BJ (cell line): Measurements from ENCODE around the gene PHACTR1. TPM values are rescaled to one million over a fixed set of nuclear protein-coding genes. Genes with fewer than 3 reads are reported as not detected.

Experiments
- CTCF ChIA-PET: fragments of 350-600 bp; formaldehyde crosslinking; extraction: SDS; loops from one replicate; lab custom pipeline; 2021; ENCODE audit warnings: antibody characterized with exemption, inconsistent platforms; lab: Yijun Ruan, JAX
- POLR2A ChIA-PET: fragments of 300-600 bp; sonication (Branson Sonifier 250); formaldehyde crosslinking; extraction: SDS; loops from one replicate; lab custom pipeline; 2021; ENCODE audit warnings: antibody characterized with exemption; lab: Charles Lee
- DNase-seq: peaks from one replicate; pipeline ENCODE4 v3.0.0-alpha.2; 2011; ENCODE audit warnings: low read depth
- H3K27me3 ChIP-seq: 2 replicates; pipeline ENCODE4 v1.6.0; 2011; ENCODE audit warnings: low read length; ENCODE audit not compliant: control insufficient read depth, insufficient read depth
- H3K36me3 ChIP-seq: 2 replicates; pipeline ENCODE4 v1.5.1; 2011; ENCODE audit warnings: low read length; ENCODE audit not compliant: control insufficient read depth, insufficient read depth
- H3K4me3 ChIP-seq: 2 replicates; pipeline ENCODE4 v1.5.1; 2011; ENCODE audit warnings: low read depth, mild to moderate bottlenecking, control low read depth, low read length
- polyA plus RNA-seq: library from polyadenylated mRNA; depleted of rRNA; stranded (reverse); fragments of >200 nt; gene quantifications from 2 replicates; pipeline ENCODE4 v1.2.3, GENCODE V29; 2011
- TF ChIP-seq, protein P1 (sequence below): IDR thresholded peaks from 2 replicates; pipeline ENCODE4 v1.5.1; 2011; ENCODE audit warnings: low read depth, mild to moderate bottlenecking, control low read depth, inconsistent platforms, low read length, moderate library complexity; ENCODE audit not compliant: insufficient read depth

The PHACTR1 gene
- polyA plus RNA-seq, 1 experiment: 0.40 TPM

- peaks cover 5% of the 10 kb centered on the region for H3K27me3 ChIP-seq
- no peak overlapping the region for H3K4me3 ChIP-seq
- CTCF ChIA-PET: no interaction called here
- TF ChIP-seq, protein P1, sequence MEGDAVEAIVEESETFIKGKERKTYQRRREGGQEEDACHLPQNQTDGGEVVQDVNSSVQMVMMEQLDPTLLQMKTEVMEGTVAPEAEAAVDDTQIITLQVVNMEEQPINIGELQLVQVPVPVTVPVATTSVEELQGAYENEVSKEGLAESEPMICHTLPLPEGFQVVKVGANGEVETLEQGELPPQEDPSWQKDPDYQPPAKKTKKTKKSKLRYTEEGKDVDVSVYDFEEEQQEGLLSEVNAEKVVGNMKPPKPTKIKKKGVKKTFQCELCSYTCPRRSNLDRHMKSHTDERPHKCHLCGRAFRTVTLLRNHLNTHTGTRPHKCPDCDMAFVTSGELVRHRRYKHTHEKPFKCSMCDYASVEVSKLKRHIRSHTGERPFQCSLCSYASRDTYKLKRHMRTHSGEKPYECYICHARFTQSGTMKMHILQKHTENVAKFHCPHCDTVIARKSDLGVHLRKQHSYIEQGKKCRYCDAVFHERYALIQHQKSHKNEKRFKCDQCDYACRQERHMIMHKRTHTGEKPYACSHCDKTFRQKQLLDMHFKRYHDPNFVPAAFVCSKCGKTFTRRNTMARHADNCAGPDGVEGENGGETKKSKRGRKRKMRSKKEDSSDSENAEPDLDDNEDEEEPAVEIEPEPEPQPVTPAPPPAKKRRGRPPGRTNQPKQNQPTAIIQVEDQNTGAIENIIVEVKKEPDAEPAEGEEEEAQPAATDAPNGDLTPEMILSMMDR: no peak
- POLR2A ChIA-PET: no interaction called here
- no peaks in the 10 kb centered on the region for H3K36me3 ChIP-seq
- no peak for DNase-seq
Measured at GRCh38 chr6:13007744-13008143, 291.2 kb downstream of the PHACTR1 start.

DNA sequence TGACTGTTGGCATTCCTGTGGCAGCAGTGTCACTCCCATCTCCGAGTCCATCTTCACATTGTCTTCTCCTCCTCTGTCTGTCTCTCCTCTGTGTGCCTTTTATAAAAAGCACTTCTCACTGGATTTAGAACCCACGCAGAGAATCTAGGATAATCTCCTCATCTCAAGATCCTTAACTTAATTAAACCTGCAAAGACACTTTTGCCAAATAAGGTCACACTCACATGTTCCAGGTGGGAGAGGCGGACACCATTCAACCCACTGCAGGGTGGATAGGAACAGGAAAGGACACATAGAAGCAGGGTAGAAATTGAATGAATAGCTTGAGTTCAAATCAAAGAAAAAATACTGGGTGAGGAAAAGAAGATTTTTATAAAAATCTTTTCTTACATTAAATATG, 292.5 kb downstream of the PHACTR1 start:
- CTCF ChIA-PET: no interaction called here
- no peak overlapping the region for H3K4me3 ChIP-seq
- DNase-seq: no peak
- TF ChIP-seq, protein P1: no peak
- no peaks in the 10 kb centered on the region for H3K36me3 ChIP-seq
- POLR2A ChIA-PET: no interaction called here
- H3K27me3 ChIP-seq: peaks cover 7% of the 10 kb centered on the region

GRCh38 chr6:13009461-13009860, 292.9 kb downstream of the PHACTR1 start:
- DNase-seq: no peak
- Histone ChIP-seq H3K36me3 (no peaks in the 10 kb centered on the region), H3K27me3 (peaks cover 10% of the 10 kb centered on the region), H3K4me3 (no peak overlapping the region)
- POLR2A ChIA-PET: no interaction called here
- CTCF ChIA-PET: no interaction called here
- TF ChIP-seq, protein P1: no peak

DNA sequence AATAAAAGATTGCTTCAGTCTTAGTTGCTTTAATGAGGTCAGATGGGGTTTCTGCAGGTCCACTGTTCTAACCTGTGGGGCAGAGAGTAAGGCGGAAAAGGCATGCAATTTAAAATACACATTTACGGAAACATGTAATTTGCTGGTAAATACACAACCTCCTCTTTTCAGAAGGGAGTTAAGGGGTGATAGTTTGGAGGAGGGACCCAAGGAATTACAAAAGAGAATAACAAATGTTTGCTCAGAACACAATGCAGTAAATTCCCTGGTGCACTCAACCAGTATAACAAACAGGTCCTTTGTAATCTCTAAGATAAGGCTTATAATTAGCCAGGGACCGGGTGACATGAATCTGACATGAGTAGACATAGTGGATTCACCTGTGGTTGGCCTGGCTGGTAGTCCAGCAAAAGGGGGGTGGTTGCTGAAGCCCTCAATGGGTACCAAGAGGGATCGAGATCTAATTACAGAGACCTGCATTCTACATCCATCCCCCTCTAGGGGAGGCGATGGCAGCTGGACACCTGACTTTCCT, 295.1 kb downstream of the PHACTR1 start:
- Histone ChIP-seq H3K27me3 (peaks cover 10% of the 10 kb centered on the region), H3K36me3 (no peaks in the 10 kb centered on the region), H3K4me3 (no peak overlapping the region)
- ChIA-PET CTCF (interaction anchor here (1.1 kb wide), 1 partner anchor 13 kb away, joined by 3 read pairs; no protein-coding TSS in a partner anchor), POLR2A (no interaction called here)
- DNase-seq: no peak
- TF ChIP-seq, protein P1: no peak

GRCh38 chr6:13012296-13012695, 295.7 kb downstream of the PHACTR1 start:
- Histone ChIP-seq H3K36me3 (no peaks in the 10 kb centered on the region), H3K4me3 (no peak overlapping the region), H3K27me3 (peaks cover 10% of the 10 kb centered on the region)
- TF ChIP-seq, protein P1: no peak
- ChIA-PET CTCF (interaction anchor here (1.1 kb wide), 1 partner anchor 13 kb away, joined by 3 read pairs; no protein-coding TSS in a partner anchor), POLR2A (no interaction called here)
- DNase-seq: no peak
